Stimulated activated CD4-positive, alpha-beta T cell treated with anti-CD3 and anti-CD28 coated beads, Interleukin-1b, Interleukin-23, amount 100 ng/mL, for 4 hours (primary cell): ENCODE results near the gene TNFSF15.
A peak's percentile ranks its signal among the peaks of the same experiment; 100 is the strongest.

Experiments used
- DNase-seq, 2 donors: peaks; one replicate each; pipeline ENCODE4 v3.0.0-alpha.2; 2020; ENCODE audit warnings: low read depth in 2 of 2

Gene TNFSF15

DNA sequence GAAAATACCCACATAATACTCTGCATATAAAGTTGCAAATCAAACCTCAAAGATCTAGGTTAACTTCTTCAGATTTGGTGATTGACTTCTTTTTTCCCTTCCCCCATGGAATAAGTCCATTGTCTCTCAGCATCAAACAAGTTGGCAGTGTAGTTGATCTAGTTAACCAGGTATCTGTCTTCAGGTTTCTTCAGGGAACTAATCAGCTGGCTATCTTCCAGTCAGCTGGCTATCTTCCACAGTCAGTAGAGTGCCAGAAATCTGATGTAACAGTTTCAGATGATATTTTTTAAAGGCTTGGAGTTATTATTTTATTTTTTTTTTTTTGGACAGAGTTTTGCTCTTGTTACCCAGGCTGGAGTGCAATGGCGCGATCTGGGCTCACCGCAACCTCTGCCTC, 16.8 kb downstream of the TNFSF15 start:
- no peak for DNase-seq

DNA sequence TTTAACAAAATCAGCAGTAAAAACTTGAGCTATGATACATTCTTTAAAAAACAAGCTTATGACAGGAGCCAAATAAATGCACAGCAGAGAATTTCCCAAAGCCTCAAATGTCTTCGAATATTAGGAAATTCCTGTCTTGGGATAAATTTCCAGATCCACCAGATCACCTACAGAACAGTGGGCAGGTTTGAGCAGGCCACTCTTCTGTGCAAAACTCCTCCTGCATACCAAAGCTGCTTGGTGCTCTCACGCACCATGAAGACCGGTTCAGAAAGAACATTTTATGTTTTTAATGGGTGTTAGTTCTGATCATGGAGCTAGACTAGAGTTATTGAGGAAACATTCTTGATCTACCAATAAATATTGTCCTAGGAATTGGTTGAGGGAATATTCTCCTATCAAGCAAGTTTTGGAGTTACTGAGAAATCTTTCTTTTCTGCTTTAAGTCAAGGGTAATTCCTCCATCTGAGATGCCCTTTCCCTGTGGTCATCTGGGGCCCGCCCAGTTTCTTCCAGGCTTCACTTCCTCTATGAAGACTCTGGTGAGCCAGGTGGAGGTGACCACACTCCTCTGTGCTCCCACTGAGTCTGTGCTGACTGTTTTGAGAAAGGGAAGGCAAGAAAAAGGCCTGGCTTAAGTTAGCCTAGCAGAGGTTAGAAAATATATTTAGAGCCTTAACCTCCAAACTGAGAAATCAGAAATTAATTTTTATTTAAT, 17.9 kb downstream of the TNFSF15 start:
- no peak for DNase-seq

DNA sequence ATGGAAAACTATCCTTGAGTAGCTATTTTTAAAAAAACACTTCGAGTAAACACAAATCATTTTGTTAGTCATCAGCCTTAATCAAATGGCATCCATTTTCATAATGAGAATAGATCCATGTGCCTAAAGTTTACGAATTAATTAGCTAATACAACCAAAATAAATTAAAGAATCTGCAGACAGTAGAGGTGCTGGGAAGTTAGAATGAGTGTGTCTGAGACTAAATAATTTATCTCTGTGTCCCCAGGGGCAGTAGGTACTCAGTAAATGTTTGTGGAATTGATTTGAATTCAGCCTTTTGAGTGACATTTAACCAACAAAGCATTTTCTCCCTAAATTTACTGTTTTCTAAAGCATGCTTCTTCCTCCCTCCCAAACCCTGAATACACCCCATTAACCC, 18.6 kb downstream of the TNFSF15 start:
- no peak for DNase-seq

DNA sequence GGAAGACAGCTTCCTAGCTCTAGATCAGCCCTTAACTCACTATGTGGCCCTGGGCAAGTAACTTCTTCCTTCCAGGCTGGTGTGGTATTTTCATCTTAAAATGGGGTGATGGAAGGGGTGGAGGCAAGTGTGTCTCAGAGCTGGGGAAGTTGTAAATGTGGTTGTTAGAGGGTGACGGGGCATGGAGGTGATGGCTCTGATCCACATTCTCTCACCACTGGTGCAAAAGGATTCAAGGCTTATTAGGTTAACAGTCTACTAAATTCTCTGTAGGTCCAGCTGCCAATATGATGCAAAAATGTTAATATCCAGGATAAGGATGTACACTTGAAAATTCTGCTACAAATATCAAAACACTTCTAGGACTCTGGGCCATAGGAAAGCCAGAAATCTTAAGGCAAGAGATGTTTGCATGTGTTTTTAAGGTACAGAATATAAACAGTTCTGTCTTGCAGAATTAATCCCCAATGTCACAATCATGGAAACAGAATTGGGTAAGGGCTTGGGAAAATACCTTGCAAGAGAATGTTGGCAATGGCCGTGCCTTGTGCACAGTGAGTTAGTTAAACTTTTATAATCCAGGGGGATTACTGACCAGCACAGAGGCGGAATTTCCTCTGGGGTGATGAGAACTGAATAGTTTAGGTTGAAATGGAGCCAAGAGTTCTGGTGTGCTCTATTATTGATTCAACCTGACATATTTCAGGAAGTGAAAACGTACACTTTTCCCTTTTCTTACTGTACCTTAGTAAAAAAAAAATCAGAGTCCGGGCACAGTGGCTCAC, 19.8 kb downstream of the TNFSF15 start:
- DNase-seq, result no peak

DNA sequence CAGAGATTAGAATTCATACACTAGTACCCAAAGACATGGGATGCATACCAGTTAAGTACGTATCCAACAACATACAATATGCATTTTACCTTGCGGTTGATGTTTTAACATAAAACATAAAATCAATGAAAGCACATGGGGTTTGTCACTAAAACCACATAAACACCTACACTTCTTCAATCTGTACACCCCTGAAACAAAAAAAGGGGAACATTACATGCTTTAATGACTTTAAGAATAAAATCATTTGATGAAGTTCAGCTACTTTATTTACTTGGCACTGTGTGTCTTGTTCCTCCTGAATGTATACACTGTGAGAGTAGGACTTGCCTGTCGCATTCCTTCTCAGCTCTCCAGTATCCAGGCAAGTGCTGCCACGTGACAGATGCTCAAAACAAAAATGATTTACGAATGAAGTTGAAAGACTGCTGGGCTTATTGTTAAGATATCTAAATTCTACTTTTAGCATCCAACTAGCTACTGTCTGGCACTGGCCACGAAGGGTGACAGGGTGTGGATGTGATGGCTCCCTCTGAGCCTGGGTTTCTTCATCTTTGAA, 21.0 kb downstream of the TNFSF15 start:
- DNase-seq, result no peak

DNA sequence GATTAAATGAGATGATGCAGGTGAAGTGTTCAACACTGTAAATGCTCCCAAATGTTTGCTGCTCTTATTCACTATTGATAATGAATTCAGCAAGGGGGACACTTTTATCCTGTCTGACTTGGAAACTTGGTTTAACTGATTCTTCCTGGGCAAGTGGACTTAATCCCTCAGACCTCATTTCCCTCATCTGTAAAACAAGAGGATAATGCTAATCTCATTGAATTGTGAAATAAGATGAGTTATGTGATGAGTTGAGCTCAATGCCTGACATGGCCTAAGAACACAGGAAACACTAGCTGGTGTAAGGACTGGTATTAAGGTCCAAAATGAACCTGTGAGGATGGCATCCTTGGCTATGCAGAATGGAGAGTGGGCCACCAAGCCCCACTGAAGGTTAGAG, 23.3 kb downstream of the TNFSF15 start:
- DNase-seq, result no peak

DNA sequence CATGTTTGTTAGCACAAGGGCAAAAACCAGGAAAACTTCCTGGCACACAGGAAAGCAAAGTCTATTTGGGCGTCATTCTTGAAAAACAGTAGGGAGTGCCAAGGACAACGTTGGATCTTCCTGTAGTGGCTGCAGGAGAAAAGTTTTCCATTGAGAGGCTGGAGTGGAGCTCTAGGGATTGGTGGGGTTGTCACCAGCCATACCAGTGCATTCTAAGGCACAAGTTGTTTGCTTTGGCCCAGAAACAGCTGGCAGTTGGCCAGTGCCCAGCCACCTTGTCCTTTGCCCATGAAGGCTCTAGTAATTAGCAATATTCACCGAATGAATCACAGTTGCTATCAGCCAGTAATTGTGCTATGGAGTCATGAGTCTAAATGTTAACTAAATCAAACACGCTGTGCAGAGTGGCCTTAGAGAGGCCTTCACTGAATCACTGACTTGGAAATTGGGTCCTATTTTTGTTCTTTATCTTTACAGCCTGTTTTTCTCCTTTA, 26.4 kb downstream of the TNFSF15 start:
- DNase-seq, result no peak

DNA sequence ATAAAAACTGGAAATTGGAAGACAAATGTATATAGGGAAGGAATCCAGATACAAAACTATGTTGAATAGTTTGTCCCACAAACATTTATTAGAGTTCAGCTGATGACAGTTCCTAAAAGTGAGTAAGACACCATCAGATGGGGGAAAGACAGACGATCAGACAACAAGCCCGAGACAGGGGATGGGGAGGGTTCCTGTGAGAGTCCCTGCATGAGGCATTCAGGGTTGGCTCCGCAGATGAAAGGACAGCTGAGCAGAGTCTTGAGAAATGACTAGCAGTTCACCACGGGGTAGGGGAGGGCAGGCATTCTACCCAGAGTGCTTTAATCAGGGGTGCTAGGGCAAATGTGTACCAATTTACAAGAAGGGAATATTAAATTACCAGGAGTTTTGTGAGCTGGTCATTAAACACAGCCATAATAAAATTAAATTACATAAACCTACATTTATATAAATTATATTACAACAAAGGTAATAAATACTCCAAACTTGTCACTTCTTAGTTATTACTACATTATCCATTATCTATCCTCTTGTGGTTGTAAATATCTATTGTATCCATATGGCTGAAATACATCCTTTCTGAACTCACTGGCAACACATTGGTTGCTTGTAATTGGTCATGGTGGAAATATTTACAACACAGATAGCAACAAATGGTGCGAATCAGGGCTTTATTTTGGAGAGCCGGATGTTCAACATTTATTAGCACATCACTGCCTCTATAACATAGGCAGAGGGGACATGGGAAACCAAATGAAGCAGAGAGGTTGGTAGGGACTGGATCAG, 27.8 kb downstream of the TNFSF15 start:
- peak; percentile 20 to 30 for DNase-seq

DNA sequence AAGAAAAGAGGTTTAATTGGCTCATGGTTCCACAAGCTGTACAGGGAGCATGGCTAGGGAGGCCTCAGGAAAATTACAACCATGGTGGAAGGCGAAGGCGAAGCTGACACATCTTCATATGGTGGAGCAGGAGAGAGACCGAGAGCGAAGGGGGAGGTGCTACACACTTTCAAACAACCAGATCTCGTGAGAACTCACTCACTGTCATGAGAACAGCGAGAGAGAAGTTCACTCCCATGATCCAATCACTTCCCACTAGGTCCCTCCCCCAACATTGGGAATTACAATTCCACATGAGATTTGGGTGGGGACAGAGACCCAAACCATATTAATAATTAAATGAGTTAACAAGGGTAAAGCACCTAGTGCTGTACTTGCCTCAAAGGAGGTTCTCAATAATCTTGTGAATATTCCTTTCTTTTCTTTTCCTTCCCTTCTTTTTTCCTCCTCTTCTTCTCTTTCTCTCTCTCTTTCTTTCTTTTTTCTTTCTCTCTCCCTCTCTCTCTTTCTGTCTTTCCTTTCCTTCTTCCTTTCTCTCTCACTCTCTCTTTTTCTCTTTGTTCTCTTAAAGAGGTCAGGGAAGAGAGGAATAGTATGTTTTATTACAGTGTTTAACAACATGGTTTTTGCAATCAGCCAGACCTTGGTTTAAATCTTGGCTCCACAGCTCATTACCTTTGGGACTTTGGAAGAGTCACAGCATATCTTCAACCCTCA, 29.0 kb downstream of the TNFSF15 start:
- DNase-seq, result no peak

DNA sequence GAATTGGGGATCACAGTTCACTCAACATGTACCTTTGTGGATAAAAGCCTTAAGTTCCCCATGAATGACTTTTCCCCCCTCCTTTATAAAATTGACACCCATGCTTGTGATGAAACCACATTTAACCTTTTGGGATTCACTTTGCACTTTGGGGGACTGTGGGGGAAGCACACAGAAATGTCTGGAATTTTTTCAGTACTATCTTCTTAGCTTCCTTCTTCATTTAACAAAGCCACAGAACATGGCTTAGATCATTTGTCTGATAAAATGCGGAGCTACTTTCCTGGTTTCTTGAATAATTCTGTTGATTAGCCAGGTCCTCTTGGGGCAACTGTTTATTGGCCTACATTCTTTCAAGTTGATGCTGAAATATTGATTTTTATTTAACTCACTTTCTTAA, 29.9 kb downstream of the TNFSF15 start:
- no peak for DNase-seq

DNA sequence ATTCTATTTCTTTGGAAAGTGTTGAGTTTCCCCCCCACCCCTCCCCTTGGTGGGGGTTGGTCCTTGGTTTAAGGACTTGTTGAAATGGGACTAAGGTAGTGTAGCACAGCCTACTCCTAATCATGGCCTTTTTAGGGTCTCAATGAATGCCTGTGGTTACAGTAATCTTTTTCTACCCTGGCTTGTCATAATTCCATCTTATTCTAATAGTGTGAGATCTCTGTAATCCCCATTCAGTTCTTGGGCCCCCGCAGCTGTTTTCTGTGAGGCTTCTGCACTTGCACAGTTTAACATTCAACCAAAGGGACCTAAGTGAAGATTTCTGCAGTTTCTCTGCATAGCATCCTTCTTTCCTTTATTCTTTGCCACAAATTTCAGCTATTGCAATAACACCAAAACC, 30.7 kb downstream of the TNFSF15 start:
- no peak for DNase-seq

DNA sequence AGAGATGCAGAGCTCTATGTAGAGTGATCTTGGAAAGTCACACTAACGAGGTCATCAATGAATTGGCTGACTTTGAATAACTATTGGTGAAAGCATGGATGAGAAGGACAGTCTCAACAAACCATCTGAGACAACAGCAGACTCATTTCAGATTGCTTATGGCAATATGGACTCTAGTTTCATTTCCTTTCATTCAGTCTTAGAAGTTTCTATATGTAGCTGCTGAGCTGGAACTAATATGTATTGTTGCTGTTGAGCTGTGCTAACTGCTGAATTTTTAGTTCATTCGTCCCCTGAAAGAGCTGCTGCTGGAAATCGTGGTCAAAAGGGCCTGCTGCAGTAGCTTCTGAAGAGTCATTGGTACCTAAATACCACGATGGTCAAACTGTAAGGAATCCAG, 31.3 kb downstream of the TNFSF15 start:
- DNase-seq, result no peak

DNA sequence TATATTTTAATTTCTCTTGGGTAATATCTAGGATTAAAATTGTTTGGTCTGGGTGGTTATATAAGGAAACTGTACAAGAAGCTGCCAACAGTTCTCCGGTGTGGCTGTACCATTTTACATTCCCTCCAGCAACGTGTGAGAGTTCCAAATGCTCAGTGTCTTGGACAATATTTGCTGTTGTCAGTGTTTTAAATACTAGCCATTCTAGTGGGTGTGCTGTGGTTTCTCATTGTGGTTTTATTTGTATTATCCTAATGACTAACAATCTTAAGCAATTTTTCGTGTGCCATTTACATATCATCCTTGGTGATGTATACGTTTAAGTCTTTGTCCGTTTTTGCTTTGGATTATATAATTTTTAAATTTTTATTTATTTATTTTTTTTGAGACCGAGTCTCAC, 34.0 kb downstream of the TNFSF15 start:
- no peak for DNase-seq

DNA sequence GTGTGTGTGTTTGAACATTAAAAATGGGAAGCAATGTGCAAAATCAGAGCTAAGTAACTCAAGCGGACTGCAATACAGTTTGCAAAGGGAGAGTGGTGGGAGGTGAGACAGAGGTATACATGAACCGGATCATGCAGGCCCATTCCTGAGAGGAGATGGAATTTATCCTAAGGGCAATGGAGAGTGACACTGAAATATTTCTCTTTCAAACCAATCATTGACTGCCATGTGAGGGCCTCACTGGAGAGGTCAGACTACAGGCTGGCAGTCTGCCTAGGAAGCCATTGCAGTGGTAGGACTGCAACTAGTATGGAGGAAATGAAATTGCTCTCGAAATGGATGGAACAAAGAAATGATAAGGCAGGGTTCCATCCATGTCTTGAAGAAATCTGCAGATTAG, 34.8 kb downstream of the TNFSF15 start:
- DNase-seq, result no peak

DNA sequence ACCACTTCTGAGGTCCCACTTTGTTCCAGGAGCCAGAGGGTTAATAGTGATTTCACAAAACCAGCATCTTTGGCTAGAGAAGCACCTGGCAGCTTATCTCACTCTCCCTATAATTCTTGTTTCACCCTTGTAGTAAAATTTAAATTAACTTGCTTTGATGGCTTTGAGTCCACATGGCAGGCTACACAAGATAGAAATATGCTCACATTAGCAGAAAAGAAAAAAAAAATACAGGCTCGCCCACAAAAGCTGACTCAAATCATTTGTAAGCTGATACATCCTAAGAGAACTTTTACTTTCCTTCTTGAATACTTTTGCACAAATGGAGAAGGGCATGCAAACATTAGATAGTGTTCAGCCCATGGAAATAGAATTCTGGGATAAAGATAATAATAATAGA, 36.2 kb downstream of the TNFSF15 start:
- no peak for DNase-seq

DNA sequence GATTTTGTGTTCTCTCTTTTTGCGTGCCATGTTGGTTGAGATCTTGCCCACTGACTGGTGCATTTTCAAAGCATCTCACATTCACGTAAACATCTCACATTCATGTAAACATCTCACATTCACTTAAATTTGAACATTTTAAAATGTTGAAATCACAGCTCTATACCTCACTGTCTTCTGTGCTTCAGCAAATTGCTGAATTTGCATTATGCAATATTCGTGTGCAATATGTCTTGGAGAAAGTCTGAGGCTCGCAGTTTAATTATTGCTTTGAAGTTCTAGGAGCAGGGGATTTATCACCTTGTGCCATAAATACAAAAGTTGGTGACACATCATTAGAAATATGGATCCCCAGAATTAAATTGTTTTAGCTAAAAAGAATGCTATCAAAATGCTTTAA, 42.6 kb downstream of the TNFSF15 start:
- no peak for DNase-seq

DNA sequence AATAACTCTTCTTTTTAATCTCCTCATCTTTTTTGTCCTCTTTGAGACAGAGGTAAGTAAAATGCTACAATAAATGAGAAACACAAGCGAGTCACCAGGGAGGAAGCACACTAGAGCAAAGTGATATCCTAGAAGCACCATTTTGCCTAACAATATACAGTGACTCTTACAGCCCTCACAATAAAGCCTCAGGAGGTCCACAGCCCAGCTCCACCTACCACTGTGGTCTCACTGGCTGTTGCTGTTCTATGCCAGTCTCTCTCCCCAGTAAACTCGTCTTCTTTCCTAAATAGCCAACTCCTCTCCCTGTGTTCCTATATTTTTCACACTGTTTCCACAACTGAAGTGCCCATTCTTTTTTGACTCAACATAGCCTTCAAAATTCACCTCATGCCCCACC, 44.3 kb downstream of the TNFSF15 start:
- DNase-seq, result no peak

DNA sequence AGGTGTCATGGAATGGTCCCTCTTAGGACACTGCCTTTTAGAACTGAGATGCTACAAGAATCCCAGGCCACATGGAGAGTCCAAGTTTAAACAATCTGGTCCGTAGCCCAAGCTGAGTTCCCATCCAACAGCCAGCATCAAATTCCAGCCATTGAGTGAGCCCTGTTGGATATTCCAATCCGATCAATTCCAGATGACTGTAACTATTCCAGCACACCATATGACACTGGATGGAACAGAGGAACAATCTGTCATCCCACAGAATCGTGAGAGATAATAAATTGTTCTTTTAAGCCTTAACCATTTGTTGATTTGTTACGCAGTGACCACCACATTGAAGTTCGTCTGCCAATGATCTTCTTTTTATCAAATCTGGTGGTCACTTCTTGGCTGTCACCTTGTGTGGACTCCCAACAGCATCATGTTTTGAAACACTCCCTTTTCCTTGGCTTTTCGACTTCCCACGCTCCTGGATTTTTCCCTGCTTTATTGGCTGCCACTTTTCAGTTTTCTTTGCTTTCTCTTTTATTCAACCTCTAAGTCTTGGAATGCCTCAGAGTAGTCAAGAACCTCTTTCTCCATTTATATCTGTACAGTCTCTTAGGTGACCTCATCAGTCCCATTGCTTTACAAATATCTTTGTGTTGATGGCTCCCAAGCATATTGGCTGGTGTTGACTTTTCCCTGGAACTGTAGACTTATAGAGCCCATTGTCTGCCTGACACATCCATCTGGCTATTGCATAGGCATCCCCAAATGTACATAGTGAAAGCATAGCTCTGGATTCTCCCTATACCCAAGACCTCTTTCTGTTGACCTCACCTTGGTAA, 46.1 kb downstream of the TNFSF15 start:
- no peak for DNase-seq

DNA sequence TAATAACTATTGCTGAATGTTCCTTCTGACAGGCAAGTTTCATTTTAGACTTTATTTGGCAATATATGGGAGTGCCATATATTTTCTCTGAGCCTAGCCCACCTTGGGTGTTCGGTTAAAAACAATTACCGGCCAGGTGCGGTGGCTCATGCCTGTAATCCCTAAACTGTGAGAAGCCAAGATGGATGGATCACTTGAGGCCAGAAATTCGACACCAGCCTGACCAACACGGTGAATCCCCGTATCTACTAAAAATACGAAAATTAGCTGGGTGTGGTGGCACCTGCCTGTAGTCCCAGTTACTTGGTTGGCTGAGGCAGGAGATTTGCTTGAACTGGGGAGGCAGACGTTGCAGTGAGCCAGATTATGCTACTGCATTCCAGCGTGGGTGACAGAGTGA, 47.9 kb downstream of the TNFSF15 start:
- no peak for DNase-seq

DNA sequence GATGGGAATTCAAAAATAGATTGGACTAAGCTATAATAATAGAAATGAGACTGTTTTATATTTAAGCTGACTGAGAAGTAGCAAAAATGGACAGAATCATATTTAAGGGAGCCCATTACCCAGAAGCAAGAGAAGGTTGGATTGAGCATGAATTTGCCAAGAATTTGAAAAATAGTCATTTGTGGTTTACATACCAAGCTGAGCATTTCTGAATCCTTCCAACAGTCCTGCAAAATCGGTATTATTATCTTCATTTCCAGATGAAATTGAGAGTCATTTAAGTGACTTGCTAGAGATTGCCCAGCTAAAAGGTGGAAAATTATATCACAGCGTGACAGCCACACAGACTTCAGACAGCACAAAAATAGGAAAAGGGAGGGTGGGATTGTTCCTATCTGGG, 48.4 kb downstream of the TNFSF15 start:
- no peak for DNase-seq

DNA sequence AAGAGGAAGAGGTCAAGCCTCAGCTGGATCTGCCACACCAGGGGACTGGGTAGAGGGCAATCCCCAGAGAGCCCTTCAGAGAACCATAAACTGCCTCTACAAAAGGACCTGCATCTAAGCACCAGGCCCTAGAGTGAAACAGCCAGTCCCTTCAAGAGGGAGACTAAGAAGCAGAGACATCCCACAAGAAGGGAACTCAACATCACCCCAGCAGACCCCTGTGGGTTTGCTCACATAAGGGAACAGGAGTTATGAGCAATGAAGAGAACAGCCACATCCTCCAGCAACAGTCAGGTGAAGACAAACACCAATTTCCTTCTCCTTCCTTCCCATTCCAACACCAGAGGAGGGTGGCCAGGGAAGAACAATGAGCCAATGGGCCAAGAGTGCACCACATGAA, 48.9 kb downstream of the TNFSF15 start:
- DNase-seq, result no peak
